Neutrophil (primary cell): Measurements from ENCODE around the gene B4GALNT3.

ENCODE experiments used
- H3K27ac ChIP-seq: fragments of 200-600 bp; sonication (generic); 2 replicates; pipeline ENCODE4 v1.5.1; 2016; ENCODE audit warnings: mild to moderate bottlenecking, moderate library complexity
- H3K27me3 ChIP-seq: fragments of 200-600 bp; sonication (generic); 2 replicates; pipeline ENCODE4 v1.6.0; 2016; ENCODE audit warnings: mild to moderate bottlenecking
- H3K36me3 ChIP-seq: fragments of 200-600 bp; sonication (generic); 2 replicates; pipeline ENCODE4 v1.5.1; 2017
- H3K4me1 ChIP-seq, 2 experiments: fragments of 200-600 bp in 1 of 2; sonication (generic) in 1 of 2; 1 replicate in 1 of 2; 2 replicates in 1 of 2; pipeline versions ENCODE4 v1.5.1 to v1.6.1; 2013 to 2016; ENCODE audit warnings: low read depth in 1 of 2, low read length in 1 of 2, mild to moderate bottlenecking in 1 of 2, moderate library complexity in 1 of 2; ENCODE audit not compliant: control insufficient read depth in 1 of 2, insufficient read depth in 1 of 2
- H3K4me3 ChIP-seq, 2 experiments: fragments of 200-600 bp in 1 of 2; sonication (generic) in 1 of 2; 1 replicate in 1 of 2; 2 replicates in 1 of 2; pipeline ENCODE4 v1.5.1; 2013 to 2016; ENCODE audit warnings: low read depth in 1 of 2, low read length in 1 of 2, mild to moderate bottlenecking in 1 of 2, moderate library complexity in 1 of 2
- H3K9me3 ChIP-seq: fragments of 200-600 bp; sonication (generic); 2 replicates; pipeline ENCODE4 v1.5.1; 2016
- CTCF ChIP-seq: fragments of 200-600 bp; sonication (generic); IDR thresholded peaks from 2 replicates; pipeline ENCODE4 v1.5.1; 2016; ENCODE audit warnings: antibody characterized with exemption

B4GALNT3 gene

GRCh38 chr12:583251-583869 is 123.6 kb downstream of the B4GALNT3 start:
- TF ChIP-seq CTCF: no peak
- Histone ChIP-seq H3K4me3 (no peak overlapping the region), H3K4me1 (no peaks in the 10 kb centered on the region), H3K9me3 (no peaks in the 10 kb centered on the region), H3K27ac (no peak overlapping the region), H3K27me3 (no peaks in the 10 kb centered on the region), H3K36me3 (peaks cover 10% of the 10 kb centered on the region)

GRCh38 chr12:585062-586061 is 125.6 kb downstream of the B4GALNT3 start:
- Histone ChIP-seq H3K27ac (no peak overlapping the region), H3K4me1 (no peaks in the 10 kb centered on the region), H3K4me3 (no peak overlapping the region), H3K27me3 (no peaks in the 10 kb centered on the region), H3K36me3 (peaks cover 5% of the 10 kb centered on the region), H3K9me3 (no peaks in the 10 kb centered on the region)
- no peak for TF ChIP-seq CTCF

GRCh38 chr12:586318-587071 is 126.8 kb downstream of the B4GALNT3 start:
- peaks cover 3 to 6% of the 10 kb centered on the region in 2 experiments for H3K4me1 ChIP-seq
- no peak for TF ChIP-seq CTCF
- H3K27me3 ChIP-seq: no peaks in the 10 kb centered on the region
- peaks cover 2% of the 10 kb centered on the region for H3K36me3 ChIP-seq
- no peak overlapping the region for H3K4me3 ChIP-seq
- no peaks in the 10 kb centered on the region for H3K9me3 ChIP-seq
- no peak overlapping the region for H3K27ac ChIP-seq

GRCh38 chr12:587132-588023 is 127.6 kb downstream of the B4GALNT3 start:
- Histone ChIP-seq H3K36me3 (no peaks in the 10 kb centered on the region), H3K4me1 (peaks cover 8 to 14% of the 10 kb centered on the region in 2 experiments), H3K9me3 (no peaks in the 10 kb centered on the region), H3K27ac (no peak overlapping the region), H3K27me3 (no peaks in the 10 kb centered on the region), H3K4me3 (no peak overlapping the region)
- no peak for TF ChIP-seq CTCF

GRCh38 chr12:588024-588322 is 128.2 kb downstream of the B4GALNT3 start:
- no peak for TF ChIP-seq CTCF
- Histone ChIP-seq H3K4me3 (no peak overlapping the region), H3K27ac (no peak overlapping the region), H3K27me3 (no peaks in the 10 kb centered on the region), H3K4me1 (peaks cover 10 to 14% of the 10 kb centered on the region in 2 experiments), H3K9me3 (no peaks in the 10 kb centered on the region), H3K36me3 (no peaks in the 10 kb centered on the region)
